ENCODE measurements around the gene BRF1.

GRCh38 chr14:105274637-105275036 is 26.2 kb downstream of the BRF1 start:
- TF ChIP-seq CTCF (conservative IDR thresholded peaks at IDR 0.05) (no peak), ZFX (IDR thresholded peaks at IDR 0.05) (no peak)
